TTC549 (cell line): ENCODE data around the gene RAB31.

Experiments used
- FAIRE-seq: peaks from 2 replicates; lab custom pipeline; 2012; peaks lifted over from hg19 to GRCh38; lab: Jason Lieb, UNC

The RAB31 gene

DNA sequence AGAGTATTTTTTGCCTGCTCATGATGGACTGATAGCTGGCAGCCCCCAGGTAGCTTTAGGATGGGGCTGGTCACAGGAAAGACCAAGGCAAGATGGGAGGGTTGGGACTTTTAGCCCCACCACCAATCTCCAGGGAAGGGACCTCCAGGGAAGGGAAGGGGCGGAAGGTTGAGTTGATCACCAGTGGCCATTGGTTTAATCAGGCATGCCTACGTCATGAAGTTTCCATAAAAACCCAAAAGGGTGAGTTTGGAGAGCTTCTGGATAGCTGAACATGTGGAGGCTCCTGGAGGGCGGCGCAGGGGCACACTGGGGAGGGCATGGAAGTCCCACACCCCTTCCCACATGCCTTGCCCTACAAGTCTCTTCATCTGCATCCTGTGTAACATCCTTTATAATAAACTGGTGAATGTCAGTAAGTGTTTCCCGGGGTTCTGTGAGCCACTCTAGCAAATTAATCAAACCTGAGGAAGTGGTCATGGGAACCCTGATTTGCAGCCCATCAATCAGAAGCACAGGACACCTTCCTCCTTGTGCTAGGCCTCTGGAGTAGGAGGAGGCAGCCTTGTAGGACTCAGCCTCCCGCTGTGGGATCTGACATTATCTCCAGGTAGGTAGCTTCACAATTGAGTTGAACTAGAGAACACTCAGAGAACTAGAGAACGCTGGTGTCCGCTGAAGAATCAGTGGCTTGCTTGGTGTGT, 30.3 kb downstream of the RAB31 start:
- FAIRE-seq = no peak

DNA sequence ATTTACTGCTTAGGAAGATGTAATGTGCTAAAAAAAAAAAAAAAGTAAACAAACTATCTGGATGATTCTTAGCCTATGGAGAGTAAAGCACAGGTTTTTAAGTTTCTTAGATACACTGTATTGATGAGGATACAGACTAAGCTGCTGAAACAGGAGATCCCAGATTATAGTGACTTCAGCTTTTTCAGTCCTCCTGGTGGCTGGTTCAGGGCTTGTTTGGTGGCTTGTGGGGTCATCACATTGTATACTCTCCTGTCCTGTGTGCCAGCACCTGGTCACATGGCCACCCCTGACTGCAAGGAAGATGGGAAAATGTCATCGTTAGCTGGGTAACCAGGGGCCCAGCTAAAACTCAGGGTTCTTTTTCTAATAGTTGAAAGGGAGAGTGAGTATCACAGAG, 31.4 kb downstream of the RAB31 start:
- FAIRE-seq = no peak

DNA sequence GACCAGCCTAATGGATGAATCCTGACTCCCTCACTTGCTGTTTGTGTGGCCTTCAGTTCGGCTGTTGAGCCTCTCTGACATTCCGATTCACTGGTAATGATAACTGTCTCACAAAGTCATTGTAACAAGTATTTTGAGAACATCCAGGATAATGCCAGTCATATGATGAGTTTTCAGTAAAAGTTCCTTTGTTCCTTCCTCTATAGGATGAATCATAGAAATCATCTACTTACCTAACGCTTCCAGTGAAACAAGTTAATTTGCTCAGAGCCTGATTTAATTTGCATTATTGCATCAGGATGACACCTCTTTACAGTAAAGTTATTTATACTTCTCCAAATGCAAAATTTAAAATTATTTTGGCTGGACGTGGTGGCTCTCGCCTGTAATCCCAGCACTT, 32.0 kb downstream of the RAB31 start:
- FAIRE-seq = no peak

DNA sequence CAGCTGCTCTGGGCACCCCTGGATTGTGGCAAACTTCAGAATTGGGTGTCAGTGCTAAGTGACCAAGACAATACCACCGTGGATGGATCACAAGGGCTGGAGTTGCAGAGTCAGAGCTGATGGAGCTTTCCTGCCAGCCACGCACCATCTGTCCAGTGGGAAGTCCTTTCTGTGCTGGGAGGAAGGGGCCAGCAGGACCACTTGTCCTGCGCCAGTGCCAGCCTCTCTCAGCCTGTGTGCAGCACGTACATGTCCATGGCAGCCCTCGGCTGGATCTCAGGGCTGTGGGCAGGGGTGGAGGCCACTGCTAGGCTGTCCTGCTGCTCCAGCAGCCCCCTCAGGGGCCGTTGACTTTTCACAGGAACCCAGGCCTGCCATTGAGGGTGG, 33.3 kb downstream of the RAB31 start:
- no peak for FAIRE-seq

DNA sequence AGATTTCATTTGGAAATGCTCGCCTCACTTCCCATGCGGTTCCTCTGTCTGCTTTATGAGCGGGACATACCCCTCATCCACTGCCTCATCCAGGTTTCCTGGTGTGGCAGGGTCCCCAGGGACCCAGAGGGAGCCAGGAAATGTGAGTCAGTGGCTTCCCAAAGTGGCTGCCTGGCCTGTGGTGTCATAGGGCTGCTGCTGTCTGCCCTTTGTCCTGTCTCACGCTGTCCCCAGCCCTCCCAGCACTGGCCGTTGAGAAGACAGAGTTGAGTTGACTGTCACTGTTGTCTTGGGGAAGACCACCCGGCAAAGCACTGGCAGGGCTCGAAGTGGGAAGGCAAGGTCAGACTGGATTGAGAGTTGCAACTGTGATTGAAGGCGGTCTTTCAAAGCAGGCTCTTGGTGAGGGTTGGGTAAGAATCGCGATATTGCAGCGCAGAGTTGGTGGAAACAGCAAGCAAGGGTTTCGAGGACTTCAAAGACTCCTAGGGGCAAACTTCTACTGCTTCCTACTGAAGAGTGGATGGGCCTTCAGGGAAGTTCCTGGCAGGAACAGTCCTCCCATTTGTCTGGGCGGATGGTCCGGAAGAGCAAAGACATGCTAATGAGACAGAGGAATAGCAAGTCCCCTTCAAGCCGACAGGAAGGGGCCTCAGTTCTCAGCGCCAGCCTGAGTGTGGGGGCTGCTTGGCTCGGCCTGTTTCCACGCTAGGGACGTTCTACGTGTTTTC, 33.9 kb downstream of the RAB31 start:
- no peak for FAIRE-seq

DNA sequence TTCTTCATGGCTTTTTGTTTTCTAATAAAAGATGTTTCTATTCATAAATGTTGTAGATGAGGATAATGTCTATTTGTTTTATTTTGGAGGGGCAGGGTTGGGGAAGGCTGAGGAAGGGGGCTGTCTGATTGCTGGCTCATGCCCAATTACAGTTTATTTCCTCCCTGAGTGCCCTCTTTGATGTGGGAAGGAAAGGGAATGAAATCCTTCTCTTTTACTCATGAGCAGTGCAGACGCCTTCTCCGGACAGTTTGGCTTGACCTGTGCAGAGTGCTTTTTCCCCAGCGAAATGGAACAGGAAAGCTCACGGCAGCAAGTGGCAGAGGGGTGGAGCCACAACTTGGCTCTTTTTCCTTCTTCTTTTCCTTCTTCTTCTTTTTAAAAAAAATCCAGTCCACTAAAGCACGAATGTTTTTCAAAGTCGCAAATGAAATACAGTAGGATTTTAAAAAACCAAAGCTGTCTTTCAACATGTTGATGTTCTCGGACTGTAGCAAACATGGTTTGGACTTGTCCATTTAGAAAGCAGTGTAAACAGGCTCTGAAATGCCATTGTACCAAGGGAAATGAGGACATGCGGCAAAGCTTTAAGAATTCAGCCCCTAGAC, 34.5 kb downstream of the RAB31 start:
- FAIRE-seq = no peak

DNA sequence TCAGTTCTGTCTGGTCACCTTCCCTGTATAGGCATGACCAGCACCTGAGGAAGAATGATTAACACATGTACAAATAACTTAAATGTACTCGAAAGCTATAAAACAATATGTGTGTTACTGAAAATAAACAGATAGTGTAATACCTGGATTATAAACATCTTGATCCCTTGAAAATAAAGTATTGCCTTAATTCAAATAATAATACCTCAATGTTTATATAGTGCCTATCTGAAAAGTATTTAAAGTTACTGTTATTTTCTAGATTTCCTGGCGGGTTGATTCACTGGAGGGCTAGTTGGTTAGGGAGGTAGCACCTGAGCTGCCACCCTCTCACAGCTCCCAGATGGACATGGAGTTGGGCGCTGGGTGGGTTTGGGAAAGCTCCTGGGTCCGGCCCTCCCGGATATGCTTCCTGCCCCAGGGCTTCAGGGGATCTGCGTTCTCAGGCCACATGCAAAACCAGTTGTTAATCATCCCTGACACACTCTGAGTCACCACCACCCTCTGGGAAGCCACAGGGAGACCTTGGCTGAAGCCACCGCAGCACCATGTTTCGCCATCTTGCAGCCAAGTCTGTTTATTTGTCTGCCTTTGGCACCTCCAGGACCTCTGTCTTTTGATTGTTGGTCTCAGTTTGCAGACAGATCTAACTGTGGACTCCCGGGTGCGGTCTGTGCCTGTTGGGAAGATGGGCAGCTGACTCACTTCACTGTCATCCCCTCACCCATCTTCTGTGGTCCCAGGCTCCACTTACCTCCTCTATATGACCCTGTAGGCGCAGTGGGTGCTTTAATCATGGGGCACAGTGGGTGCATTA, 35.3 kb downstream of the RAB31 start:
- no peak for FAIRE-seq

DNA sequence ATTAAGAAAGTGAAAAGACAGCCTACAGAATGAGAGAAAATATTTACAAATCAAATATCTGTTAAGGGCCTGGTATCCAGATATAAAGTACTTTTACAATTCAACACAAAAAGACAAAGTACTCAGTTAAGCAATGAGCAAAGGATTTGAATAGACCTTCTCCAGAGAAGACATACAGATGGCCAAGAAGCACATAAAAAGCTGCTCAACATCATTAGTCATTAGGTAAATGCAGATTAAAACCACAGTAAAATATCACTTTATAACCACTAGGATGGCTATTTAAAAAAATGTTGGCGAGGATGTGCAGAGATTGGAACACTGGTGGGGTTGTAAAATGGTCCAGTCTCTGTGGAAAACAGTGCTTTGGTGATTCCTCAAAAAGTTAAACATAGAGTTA, 38.9 kb downstream of the RAB31 start:
- no peak for FAIRE-seq

DNA sequence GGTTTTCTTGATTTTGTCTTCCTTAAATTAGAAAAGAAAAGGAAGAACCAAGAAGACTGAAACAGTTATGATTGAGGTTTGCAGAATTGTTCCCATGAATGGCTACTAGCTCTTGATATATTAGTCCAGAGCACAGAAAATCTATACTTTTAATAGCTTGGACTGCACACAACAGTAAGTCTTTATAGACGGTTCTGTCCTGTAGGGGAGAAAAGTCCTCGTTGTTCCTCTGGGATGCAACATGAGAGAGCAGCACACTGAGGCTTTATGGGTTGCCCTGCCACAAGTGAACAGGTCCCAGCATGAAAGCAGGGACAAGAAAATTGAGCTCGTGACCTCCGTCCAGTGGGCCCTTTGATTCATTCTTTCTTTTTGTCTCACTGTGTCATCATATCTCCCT, 41.5 kb downstream of the RAB31 start:
- FAIRE-seq = no peak

DNA sequence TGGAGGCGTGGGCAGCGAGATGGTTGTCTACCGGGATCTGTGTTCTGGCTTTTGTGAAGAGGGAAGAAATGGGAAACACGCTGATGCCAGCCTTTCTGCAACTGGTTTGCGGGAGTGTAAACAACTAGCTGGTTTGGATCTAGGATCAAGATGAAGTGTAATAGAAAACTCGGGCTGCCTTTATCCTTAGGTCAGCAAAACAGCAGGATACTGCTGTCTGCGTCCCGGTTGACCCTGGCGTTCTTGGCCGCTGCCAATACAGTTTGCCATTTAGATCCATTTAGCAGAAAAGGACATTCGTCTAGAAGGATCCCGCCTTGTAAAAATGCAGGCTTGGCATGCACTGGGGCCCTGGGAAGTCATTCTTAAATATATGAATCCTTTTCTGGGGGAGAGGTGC, 42.0 kb downstream of the RAB31 start:
- no peak for FAIRE-seq

DNA sequence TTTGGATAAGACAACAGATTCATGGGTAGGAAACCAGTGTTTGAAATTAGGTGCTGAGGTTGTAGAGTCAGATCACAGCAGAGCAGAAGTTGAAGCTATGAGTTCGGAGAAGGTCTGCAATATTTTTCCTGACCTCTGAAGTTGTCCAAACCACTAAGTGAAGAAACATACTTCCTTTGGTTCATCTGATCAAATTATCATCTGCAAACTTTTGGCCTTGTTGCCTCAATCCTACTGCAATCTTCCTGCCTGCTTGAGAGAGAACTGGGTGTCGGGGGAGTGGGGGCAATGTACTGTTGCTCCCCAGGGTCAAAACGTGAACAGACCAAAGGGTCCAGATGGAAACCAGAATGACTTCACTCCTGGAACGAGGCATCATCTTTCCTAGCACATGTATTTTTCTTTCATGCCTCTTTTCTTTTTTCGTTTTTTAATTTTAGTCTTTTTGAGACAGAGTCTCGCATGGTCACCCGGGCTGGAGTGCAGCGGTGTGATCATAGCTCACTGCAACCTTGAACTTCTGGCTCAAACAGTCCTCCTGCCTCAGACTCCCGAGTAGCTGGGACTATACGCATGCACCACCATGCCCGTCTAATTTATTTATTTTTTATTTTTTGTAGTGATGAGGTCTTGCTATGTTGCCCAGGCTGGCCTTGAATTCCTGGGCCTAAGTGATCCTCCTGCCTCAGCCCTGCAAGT, 42.7 kb downstream of the RAB31 start:
- no peak for FAIRE-seq

DNA sequence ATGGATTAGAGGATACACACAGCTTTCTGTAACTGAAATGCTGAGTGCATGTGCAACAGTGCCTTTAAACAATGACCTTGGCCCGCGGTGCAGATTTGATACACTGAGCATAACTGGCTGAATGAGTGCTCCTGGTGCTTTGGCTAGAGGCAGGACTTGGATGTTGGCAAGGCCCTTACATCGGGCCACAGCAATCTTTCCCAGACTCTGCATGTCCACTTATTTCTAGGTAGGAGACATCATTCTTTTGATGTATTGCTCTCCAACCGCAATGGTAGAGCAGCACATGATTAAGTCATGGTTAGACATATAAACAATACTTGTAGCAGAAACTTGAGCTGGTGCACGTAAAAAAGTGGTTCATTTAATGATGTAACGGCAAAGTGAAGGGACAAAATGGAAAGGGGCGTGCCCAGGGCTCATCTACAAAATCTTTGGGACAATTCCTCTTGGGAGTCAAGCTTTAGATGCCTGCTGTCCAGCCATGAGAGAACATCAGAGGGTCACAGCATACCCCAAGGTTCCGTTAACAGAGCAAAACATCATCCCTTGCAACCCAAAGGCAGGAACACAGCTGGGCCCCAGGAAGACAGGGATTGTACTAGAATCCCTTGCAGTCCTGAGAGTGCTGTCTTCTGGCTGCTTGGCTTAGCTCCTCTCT, 43.4 kb downstream of the RAB31 start:
- no peak for FAIRE-seq

DNA sequence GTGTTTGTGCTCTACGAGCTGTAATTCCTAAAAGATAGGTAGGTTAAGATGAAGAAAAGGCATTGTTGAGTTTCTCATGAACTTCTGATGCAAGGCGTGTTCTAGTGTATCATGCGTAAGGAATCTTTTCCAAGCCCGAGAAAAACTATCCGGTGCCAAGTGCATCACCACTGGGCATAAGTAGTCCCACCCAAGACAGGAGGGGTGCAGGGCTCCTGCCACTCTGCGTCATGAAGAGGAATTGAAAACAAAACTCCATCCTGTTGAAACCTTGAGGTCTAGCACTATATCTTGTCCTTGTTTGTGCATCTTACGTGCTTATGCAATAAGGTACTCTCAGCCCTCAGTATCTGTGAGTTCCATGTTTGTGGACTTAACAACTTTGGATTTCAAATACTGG, 45.7 kb downstream of the RAB31 start:
- no peak for FAIRE-seq

DNA sequence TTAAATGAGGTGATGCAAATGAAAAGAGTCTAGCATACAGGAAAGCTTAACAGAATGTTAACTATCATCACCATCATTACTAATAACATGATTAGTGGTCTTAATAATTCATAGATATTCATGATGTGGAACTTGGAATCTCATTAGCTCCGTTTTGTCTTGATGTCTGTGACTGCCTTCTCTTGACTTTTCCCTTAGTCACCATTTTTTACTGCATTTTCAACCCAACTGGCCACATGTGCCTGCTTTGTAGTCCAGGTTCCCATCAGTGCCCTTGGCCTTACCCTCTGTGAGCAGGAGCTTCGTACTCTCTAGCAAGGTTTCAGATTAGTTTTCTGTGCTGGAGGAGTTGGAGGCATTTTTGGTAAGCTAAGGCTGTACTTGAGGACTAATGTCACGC, 47.0 kb downstream of the RAB31 start:
- no peak for FAIRE-seq

DNA sequence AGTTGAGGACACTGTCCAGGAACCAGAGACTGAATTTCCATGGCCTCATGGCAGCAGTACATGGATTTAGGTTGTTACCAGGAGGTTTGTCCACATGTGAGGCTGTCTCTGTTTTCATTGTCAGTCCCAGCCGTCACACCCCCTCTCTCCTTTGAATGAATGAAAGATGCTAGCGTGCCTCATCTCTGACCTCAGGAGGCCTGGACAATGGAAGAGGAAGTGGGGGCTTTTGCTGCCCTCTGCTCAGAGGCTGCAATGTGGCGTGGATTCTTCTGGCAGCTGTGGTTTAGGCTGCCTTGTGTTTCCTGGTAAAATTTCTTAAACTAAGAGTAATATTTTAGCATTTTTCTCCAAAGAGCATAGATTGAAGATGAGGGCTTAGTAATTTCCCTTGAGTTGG, 47.5 kb downstream of the RAB31 start:
- no peak for FAIRE-seq

DNA sequence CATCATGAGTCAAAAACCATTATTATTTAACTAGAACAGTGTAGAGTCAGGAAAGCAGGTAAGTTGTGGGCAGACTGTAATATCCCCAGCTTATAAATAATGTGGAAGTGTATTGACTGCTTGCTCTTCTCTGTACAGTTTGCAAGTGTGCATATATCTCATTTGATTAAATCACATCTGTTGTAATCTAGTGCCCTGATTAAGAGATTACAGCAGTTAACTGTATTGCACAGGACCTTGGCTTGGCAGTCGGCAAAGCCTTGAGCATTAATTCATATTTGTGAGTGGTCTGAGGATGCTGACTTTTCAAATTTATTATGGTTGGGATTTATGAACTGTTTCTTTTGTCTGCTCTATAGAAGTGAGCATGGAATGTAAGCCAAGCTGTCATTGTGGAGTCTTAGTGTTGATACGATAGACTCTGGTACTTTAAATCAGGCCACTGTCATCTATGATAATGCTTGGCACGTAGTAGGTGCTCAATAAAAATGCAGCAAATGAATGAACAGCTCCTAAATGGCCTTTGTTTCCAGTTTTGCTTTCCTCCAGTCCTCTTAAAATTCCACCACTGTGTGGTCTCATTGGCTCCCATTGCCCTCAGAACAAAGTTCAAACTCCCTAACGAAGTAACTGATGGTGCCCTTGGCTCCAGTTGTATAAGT, 48.3 kb downstream of the RAB31 start:
- FAIRE-seq = no peak

DNA sequence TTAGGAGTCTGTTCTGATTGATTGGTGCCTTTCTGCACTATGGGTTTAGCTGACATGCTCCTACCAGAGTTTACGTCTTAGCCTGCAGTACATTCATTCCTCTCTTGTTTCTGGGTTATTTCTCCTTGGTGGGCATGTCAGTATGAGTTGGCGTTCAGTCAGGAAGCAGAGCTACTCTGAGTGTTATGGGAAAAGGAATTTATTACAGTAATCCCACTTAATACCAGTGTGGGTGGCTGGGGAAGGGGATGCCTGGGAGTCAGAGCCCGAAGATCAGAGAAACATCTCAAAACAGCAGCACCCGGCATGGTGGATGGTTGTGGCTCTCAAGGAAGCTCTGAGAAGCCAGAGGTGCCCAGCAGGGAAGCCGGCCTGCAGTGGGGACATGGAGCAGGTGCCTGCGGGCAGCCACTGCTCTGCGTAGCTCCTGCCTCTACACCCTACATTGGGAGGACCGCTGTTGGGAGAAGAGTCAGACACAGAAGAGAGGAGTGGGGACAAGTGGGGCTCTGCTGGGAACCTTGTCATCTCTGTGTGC, 48.9 kb downstream of the RAB31 start:
- no peak for FAIRE-seq

DNA sequence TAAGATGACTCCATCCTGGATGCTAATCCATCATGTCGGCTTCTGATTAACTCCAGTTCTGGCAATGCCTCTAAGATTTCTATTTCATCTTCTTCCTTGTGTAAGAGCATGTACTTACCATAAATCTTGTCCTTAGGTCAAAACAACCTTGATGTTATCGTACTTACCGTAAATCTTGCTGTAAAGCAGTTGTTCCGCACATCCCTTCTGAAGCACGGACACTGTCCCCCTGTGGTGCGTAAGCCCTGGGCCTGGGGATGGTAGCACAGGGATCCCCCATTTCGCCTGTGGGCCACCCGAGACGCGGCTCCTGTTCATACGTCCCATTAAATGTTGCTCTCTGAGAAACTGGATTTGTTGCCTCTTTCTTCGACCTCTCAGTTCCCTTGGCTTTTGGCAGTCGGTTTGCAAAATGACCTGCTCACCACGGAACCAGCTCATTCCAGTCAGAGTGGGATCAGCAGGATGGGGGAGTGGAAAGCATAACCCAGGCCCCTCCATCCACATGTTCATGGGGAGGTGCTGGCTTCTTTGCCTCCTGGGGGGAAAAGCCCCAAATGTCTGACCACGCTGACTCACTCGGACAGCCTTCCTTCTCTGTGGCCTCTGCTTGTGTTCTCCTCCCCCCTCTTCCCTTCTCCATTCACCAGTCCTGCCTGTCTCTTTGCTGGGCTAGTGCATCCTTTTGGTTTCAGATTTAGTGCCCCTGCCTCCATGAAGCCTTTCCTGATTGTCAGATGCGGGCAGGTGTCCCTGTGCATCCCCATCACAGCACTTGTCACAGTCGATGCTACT, 49.9 kb downstream of the RAB31 start:
- FAIRE-seq = no peak

DNA sequence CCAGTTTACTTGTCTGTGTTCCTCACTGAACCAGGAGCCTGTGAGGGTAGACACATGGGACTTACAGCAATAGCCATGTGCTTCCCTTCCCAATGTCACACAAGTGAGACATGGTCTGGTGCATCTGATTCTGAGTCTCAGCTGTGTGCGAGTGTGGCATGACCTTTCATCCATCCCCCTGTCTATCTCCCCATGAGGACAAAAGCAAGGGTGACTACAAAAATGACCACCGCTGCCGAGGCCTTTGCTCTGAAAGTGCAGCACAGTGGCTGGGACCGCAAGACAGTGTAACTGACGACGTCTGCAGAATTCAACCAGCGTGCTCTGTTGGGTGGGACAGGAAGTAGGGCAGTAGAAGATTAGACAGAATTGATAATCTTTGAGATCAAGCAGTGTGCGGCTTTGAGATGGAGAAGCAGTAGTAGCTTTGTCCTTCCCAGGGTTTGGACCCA, 50.5 kb downstream of the RAB31 start:
- FAIRE-seq = no peak

DNA sequence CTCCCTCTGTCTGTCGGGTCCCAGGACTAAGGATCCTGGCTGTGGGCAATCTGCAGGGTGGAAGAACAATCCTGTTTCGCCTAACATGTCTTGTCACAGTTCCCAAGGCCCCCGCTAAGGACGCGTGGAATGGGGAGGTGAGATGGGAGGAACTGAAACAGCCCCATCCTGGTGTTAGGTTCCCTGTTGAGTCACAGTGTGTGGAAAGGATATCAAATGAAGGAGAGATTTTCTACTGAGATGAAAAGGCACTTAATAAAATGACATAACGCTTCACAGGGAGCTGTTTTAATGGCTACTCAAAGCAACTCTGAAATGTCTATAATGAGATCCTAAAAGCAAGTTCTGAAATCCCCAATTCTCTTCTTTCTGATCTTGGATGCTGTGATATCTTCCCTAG, 52.5 kb downstream of the RAB31 start:
- FAIRE-seq = no peak
